Gastrocnemius medialis (tissue), 4 donors: Measurements from ENCODE around the gene TAPT1.

ENCODE experiments used
- POLR2A ChIP-seq, 2 donors: fragments of 450-650 bp; IDR thresholded peaks; one replicate each; pipeline ENCODE4 v1.6.1; 2017; ENCODE audit warnings: antibody characterized with exemption in 2 of 2, mild to moderate bottlenecking in 2 of 2, moderate library complexity in 2 of 2
- TF ChIP-seq, protein P1 (sequence below), 5 experiments: fragments of 450-650 bp in 3 of 5; fragments of 200-600 bp in 2 of 5; sonication (generic) in 2 of 5; IDR thresholded peaks in 4 of 5; conservative IDR thresholded peaks in 1 of 5; 1 replicate in 4 of 5; 2 replicates in 1 of 5; pipeline ENCODE4 v1.5.1; 2016 to 2019; ENCODE audit warnings: antibody characterized with exemption in 5 of 5, mild to moderate bottlenecking in 3 of 5, moderate library complexity in 3 of 5

- TF ChIP-seq, protein P1, sequence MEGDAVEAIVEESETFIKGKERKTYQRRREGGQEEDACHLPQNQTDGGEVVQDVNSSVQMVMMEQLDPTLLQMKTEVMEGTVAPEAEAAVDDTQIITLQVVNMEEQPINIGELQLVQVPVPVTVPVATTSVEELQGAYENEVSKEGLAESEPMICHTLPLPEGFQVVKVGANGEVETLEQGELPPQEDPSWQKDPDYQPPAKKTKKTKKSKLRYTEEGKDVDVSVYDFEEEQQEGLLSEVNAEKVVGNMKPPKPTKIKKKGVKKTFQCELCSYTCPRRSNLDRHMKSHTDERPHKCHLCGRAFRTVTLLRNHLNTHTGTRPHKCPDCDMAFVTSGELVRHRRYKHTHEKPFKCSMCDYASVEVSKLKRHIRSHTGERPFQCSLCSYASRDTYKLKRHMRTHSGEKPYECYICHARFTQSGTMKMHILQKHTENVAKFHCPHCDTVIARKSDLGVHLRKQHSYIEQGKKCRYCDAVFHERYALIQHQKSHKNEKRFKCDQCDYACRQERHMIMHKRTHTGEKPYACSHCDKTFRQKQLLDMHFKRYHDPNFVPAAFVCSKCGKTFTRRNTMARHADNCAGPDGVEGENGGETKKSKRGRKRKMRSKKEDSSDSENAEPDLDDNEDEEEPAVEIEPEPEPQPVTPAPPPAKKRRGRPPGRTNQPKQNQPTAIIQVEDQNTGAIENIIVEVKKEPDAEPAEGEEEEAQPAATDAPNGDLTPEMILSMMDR (IDR thresholded peaks at IDR 0.05 in 4 of 5, conservative IDR thresholded peaks at IDR 0.05 in 1 of 5), result no peak
- no peak for TF ChIP-seq POLR2A (IDR thresholded peaks at IDR 0.05)
Measured at GRCh38 chr4:16267639-16268038, 41.4 kb upstream of the TAPT1 start.
